ENCODE results near the gene ROS1.

The ROS1 gene

DNA sequence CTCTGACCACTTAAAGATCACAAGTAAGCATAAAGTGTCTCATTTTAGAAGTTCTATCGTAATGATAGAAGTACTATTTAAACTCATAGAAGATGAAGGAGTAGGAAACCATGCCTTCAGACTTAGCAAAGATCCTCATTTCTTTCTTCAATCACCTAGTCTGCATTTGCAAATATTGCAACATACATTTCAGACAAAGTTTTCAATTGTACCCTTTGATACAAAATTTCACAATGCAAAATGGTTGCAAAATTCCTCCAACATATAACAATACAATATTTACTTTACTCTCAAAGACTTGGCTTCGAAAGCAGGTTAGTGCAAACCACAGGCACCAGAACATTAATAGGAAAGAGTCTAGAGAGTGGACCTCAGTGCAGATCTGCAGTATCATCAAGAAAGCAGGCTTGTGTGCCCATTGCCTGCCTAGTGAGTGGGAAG is 16.1 kb upstream of the ROS1 start:
- TF ChIP-seq SIN3A (IDR thresholded peaks at IDR 0.05; ENCODE audit: borderline replicate concordance, insufficient read depth, low read length): no peak
- no peak for TF ChIP-seq TAF1 (IDR thresholded peaks at IDR 0.05; ENCODE audit: borderline replicate concordance, insufficient read depth, low read length)
- TF ChIP-seq, protein P1, sequence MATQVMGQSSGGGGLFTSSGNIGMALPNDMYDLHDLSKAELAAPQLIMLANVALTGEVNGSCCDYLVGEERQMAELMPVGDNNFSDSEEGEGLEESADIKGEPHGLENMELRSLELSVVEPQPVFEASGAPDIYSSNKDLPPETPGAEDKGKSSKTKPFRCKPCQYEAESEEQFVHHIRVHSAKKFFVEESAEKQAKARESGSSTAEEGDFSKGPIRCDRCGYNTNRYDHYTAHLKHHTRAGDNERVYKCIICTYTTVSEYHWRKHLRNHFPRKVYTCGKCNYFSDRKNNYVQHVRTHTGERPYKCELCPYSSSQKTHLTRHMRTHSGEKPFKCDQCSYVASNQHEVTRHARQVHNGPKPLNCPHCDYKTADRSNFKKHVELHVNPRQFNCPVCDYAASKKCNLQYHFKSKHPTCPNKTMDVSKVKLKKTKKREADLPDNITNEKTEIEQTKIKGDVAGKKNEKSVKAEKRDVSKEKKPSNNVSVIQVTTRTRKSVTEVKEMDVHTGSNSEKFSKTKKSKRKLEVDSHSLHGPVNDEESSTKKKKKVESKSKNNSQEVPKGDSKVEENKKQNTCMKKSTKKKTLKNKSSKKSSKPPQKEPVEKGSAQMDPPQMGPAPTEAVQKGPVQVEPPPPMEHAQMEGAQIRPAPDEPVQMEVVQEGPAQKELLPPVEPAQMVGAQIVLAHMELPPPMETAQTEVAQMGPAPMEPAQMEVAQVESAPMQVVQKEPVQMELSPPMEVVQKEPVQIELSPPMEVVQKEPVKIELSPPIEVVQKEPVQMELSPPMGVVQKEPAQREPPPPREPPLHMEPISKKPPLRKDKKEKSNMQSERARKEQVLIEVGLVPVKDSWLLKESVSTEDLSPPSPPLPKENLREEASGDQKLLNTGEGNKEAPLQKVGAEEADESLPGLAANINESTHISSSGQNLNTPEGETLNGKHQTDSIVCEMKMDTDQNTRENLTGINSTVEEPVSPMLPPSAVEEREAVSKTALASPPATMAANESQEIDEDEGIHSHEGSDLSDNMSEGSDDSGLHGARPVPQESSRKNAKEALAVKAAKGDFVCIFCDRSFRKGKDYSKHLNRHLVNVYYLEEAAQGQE (IDR thresholded peaks at IDR 0.05; ENCODE audit: insufficient read depth in 1 of 2, low read depth in 2 of 2, low read length in 2 of 2): no peak
- TF ChIP-seq POLR2AphosphoS5 (IDR thresholded peaks at IDR 0.05; ENCODE audit: low read depth, low read length): no peak
- TF ChIP-seq FOXP2 (optimal IDR thresholded peaks at IDR 0.05; ENCODE audit: borderline replicate concordance, extremely low read depth, extremely low read length, insufficient read depth): no peak

DNA sequence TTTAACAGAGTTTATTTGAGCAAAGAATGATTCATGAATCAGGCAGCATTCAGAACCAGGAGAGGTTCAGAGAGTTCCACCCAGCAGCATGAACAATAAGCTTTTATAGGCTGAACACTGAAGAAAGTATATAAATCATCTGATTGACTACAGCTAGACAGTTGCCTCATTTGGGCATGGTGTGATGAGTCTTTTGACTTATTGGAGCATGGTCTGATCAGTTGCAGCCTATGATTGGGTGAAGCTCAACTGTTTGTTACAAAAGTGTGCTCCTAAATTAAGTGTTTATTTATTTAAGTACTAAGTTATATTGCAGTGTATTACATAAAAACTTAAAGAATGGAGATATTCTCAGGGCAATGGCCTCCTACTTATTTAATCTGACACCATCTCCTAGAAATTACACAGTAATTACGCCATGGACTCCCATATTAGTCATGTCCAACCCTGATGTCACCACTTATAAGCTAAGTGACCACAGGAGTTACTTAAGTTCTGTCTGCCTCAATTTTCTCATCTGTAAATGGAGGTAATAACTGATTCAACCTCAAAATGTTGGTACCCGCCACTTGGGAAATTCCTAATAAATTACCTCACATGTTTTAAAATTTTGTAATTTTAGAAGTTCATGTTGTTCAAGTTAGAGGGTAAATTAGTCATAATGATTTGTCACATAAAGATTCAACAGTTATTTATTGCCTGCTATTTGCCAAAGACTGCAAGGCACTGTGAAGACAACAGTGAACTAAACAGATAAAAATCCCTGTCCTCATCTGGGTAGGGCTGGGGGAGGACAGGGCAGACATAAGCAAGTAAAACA is 15.2 kb upstream of the ROS1 start:
- TF ChIP-seq POLR2AphosphoS5 (IDR thresholded peaks at IDR 0.05; ENCODE audit: low read depth, low read length) (no peak), FOXP2 (optimal IDR thresholded peaks at IDR 0.05; ENCODE audit: borderline replicate concordance, extremely low read depth, extremely low read length, insufficient read depth) (no peak), SIN3A (IDR thresholded peaks at IDR 0.05; ENCODE audit: borderline replicate concordance, insufficient read depth, low read length) (no peak), TAF1 (IDR thresholded peaks at IDR 0.05; ENCODE audit: borderline replicate concordance, insufficient read depth, low read length) (no peak)
- TF ChIP-seq, protein P1 (IDR thresholded peaks at IDR 0.05; ENCODE audit: insufficient read depth in 1 of 2, low read depth in 2 of 2, low read length in 2 of 2): no peak

DNA sequence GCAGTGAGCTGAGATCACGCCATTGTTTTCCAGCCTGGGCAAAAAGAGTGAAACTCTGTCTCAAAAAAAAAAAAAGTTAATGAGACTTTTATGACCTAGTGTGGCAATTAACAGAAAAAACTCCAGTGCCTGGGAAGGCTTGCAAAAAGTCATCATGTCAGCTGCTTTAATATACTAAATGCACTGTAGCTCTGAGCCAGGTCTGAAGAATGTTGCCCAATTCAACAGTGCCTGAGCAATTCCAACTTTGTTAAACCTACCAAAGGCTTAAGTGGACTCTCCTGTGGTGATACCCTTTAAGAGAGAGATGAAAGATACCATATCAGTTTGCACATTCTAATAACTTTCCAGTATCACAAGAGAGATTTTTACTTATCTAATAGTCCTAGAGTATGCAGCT is 6.5 kb upstream of the ROS1 start:
- TF ChIP-seq POLR2AphosphoS5 (IDR thresholded peaks at IDR 0.05; ENCODE audit: low read depth, low read length): no peak
- TF ChIP-seq, protein P1 (IDR thresholded peaks at IDR 0.05; ENCODE audit: insufficient read depth in 1 of 2, low read depth in 2 of 2, low read length in 2 of 2): no peak
- TF ChIP-seq FOXP2 (optimal IDR thresholded peaks at IDR 0.05; ENCODE audit: borderline replicate concordance, extremely low read depth, extremely low read length, insufficient read depth): no peak
- no peak for TF ChIP-seq SIN3A (IDR thresholded peaks at IDR 0.05; ENCODE audit: borderline replicate concordance, insufficient read depth, low read length)
- no peak for TF ChIP-seq TAF1 (IDR thresholded peaks at IDR 0.05; ENCODE audit: borderline replicate concordance, insufficient read depth, low read length)

- TF ChIP-seq SIN3A (IDR thresholded peaks at IDR 0.05; ENCODE audit: borderline replicate concordance, insufficient read depth, low read length) (no peak), TAF1 (IDR thresholded peaks at IDR 0.05; ENCODE audit: borderline replicate concordance, insufficient read depth, low read length) (no peak), POLR2AphosphoS5 (IDR thresholded peaks at IDR 0.05; ENCODE audit: low read depth, low read length) (no peak), FOXP2 (optimal IDR thresholded peaks at IDR 0.05; ENCODE audit: borderline replicate concordance, extremely low read depth, extremely low read length, insufficient read depth) (no peak)
- TF ChIP-seq, protein P1 (IDR thresholded peaks at IDR 0.05; ENCODE audit: insufficient read depth in 1 of 2, low read depth in 2 of 2, low read length in 2 of 2): no peak
These were observed 2.0 kb downstream of the ROS1 start for GRCh38 chr6:117423754-117424153.

Data from PFSK-1 (cell line).